Stimulated activated naive B cell treated with anti-CD40 and anti-IgM and Interleukin-4, amounts not matched to agents 10 μg/mL and 1 μg/mL and 100 μg/mL, for 72 hours (primary cell): ENCODE results near the gene VMO1.

ENCODE experiments used
- ATAC-seq, 2 donors: fragments of 150-1000 bp; cut with Tn5 transposase; replicated peaks; 2 replicates each; pipeline ENCODE4 v1.10.0; 2021; ENCODE audit warnings: moderate library complexity in 1 of 2
- DNase-seq: peaks from one replicate; pipeline ENCODE4 v3.0.0; 2021
- H3K27ac Mint-ChIP-seq: one replicate; pipeline ENCODE4 v1.8.0; 2022; ENCODE audit warnings: mild to moderate bottlenecking, mixed read lengths
- H3K27me3 Mint-ChIP-seq, 2 donors: one replicate each; pipeline ENCODE4 v1.8.0; 2022; ENCODE audit warnings: mixed read lengths in 2 of 2
- H3K36me3 Mint-ChIP-seq, 2 donors: one replicate each; pipeline ENCODE4 v1.8.0; 2022; ENCODE audit warnings: mixed read lengths in 2 of 2, mild to moderate bottlenecking in 1 of 2
- H3K4me1 Mint-ChIP-seq, 2 donors: one replicate each; pipeline ENCODE4 v1.8.0; 2022; ENCODE audit warnings: mixed read lengths in 2 of 2, mild to moderate bottlenecking in 1 of 2
- H3K4me3 Mint-ChIP-seq, 2 donors: one replicate each; pipeline ENCODE4 v1.8.0; 2022; ENCODE audit warnings: mild to moderate bottlenecking in 2 of 2, mixed read lengths in 2 of 2, moderate library complexity in 1 of 2
- H3K9me3 Mint-ChIP-seq, 2 donors: one replicate each; pipeline ENCODE4 v1.8.0; 2022; ENCODE audit warnings: mixed read lengths in 2 of 2, mild to moderate bottlenecking in 1 of 2

VMO1 gene

GRCh38 chr17:4810696-4811290, 24.6 kb upstream of the VMO1 start:
- DNase-seq: no peak
- Mint-ChIP-seq H3K4me3 (no peak overlapping the region), H3K36me3 (peaks cover 27 to 44% of the 10 kb centered on the region in 2 donors), H3K27me3 (no peaks in the 10 kb centered on the region), H3K9me3 (no peaks in the 10 kb centered on the region), H3K27ac (no peak overlapping the region), H3K4me1 (peaks cover 12 to 28% of the 10 kb centered on the region in 2 donors)
- no peak for ATAC-seq

DNA sequence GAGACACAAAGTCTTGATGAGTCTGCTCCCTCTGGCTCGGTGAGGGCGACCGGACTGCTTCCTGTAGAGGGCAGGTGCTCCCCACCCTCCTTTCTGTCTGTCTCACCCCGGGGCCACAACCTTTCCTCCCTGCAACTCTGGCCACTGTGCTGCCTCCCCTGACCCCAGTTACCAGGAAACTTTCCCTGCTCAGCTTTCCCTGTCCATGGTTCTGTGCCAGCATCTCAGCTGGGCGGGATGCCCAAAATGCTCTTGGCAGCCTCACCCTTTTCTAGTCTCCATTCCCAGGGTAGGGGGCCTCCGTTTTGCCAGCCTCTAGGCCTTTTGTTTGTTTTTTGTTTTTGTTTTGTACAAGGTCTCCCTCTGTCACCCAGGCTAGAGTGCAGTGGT, 22.2 kb upstream of the VMO1 start:
- no peaks in the 10 kb centered on the region for H3K9me3 Mint-ChIP-seq
- peak overlapping the region; percentile 81 to 83 for H3K4me3 Mint-ChIP-seq
- peaks cover 12 to 28% of the 10 kb centered on the region in 2 donors for H3K4me1 Mint-ChIP-seq
- DNase-seq: no peak
- no peak overlapping the region for H3K27ac Mint-ChIP-seq
- no peaks in the 10 kb centered on the region for H3K27me3 Mint-ChIP-seq
- H3K36me3 Mint-ChIP-seq: peaks cover 13 to 26% of the 10 kb centered on the region in 2 donors
- no peak for ATAC-seq

GRCh38 chr17:4807605-4808377, 21.6 kb upstream of the VMO1 start:
- Mint-ChIP-seq H3K4me3 (peak overlapping the region; percentile 81 to 83), H3K9me3 (no peaks in the 10 kb centered on the region), H3K27me3 (no peaks in the 10 kb centered on the region), H3K27ac (peak overlapping the region; percentile 86), H3K36me3 (peaks cover 13 to 26% of the 10 kb centered on the region in 2 donors), H3K4me1 (peaks cover 12 to 28% of the 10 kb centered on the region in 2 donors)
- no peak for ATAC-seq
- DNase-seq: no peak

GRCh38 chr17:4806777-4807604, 20.8 kb upstream of the VMO1 start, which contains the start of gene PLD2:
Gene PLD2 (plus strand): TSS chr17:4807152. CDS start chr17:4807773, 621 bp downstream.
- peak; percentile 80 for DNase-seq
- Mint-ChIP-seq H3K27ac (peak within 1 kb of the TSS; percentile 86), H3K36me3 (peaks cover 13 to 21% of the 10 kb centered on the region in 2 donors), H3K9me3 (no peaks in the 10 kb centered on the region), H3K4me3 (peak within 1 kb of the TSS; percentile 81 to 83), H3K27me3 (no peaks in the 10 kb centered on the region), H3K4me1 (peaks cover 12 to 28% of the 10 kb centered on the region in 2 donors)
- peak; percentile 97 to 98 for ATAC-seq

DNA sequence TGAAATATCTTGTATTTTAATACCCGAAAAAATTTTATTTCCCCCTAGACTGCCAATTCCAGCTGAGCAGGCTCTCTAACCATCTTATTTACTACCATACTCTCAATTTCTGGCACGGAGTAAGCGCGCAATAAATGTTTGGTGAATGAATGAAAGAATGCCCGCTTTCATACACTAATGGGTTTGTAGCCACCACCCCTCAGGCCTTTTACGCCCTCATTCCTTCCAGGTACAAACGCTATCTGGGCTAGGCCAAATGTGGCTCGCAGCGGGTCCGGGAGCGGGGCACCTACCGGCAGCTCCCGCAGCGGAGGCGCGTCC, 20.3 kb upstream of the VMO1 start:
- H3K36me3 Mint-ChIP-seq: peaks cover 13 to 19% of the 10 kb centered on the region in 2 donors
- no peaks in the 10 kb centered on the region for H3K27me3 Mint-ChIP-seq
- H3K4me1 Mint-ChIP-seq: peaks cover 12 to 29% of the 10 kb centered on the region in 2 donors
- no peak for ATAC-seq
- no peak for DNase-seq
- H3K4me3 Mint-ChIP-seq: peak overlapping the region; percentile 63 to 78
- peak overlapping the region; percentile 31 for H3K27ac Mint-ChIP-seq
- no peaks in the 10 kb centered on the region for H3K9me3 Mint-ChIP-seq

- Mint-ChIP-seq H3K4me1 (peaks cover 13 to 22% of the 10 kb centered on the region in 2 donors), H3K27me3 (no peaks in the 10 kb centered on the region), H3K27ac (peak within 1 kb of the TSS; percentile 68), H3K4me3 (no peak within 1 kb of the TSS), H3K9me3 (no peaks in the 10 kb centered on the region), H3K36me3 (peaks cover 18 to 20% of the 10 kb centered on the region in 2 donors)
- no peak for ATAC-seq
- DNase-seq: no peak
Measured at GRCh38 chr17:4802228-4802627, 16.1 kb upstream of the VMO1 start, which contains the start of gene C17orf114. Gene C17orf114 (minus strand): TSS chr17:4802328.

GRCh38 chr17:4800462-4801196, 14.5 kb upstream of the VMO1 start:
- ATAC-seq (peak; percentile 53 to 62), DNase-seq (no peak)
- Mint-ChIP-seq H3K27ac (peak overlapping the region; percentile 68), H3K36me3 (peaks cover 22 to 29% of the 10 kb centered on the region in 2 donors), H3K9me3 (no peaks in the 10 kb centered on the region), H3K27me3 (no peaks in the 10 kb centered on the region), H3K4me1 (peaks cover 16 to 37% of the 10 kb centered on the region in 2 donors), H3K4me3 (no peak overlapping the region)

- Mint-ChIP-seq H3K27ac (peak overlapping the region; percentile 100), H3K9me3 (no peaks in the 10 kb centered on the region), H3K4me3 (peak overlapping the region; percentile 96 to 100), H3K36me3 (peaks cover 22 to 29% of the 10 kb centered on the region in 2 donors), H3K4me1 (peaks cover 16 to 38% of the 10 kb centered on the region in 2 donors), H3K27me3 (peaks cover 6 to 11% of the 10 kb centered on the region in 2 donors)
- DNase-seq (no peak), ATAC-seq (peak in 1 of 2 donors; percentile 41)
Measured at GRCh38 chr17:4796552-4796920, 10.4 kb upstream of the VMO1 start.

DNA sequence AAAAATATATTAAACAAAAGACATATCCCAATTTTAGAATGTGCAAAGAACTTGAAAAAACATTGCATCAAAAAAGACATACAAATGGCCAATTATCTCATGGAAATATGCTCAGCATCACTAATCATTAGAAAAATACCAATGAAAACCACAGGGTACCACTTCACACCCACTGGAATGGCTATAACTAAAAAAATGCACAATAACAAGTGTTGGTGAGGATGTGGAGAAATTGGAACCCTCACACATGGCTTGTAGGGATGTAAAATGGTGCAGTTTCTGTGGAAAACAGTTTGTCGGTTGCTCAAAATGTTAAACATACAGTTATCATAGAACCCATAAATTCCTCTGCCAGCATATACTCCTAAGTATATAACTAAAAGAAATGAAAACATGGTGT, 9.0 kb upstream of the VMO1 start:
- Mint-ChIP-seq H3K36me3 (peaks cover 15 to 18% of the 10 kb centered on the region in 2 donors), H3K4me1 (peaks cover 9 to 36% of the 10 kb centered on the region in 2 donors), H3K4me3 (peak overlapping the region in 1 of 2 donors; percentile 96), H3K27me3 (peaks cover 6 to 11% of the 10 kb centered on the region in 2 donors), H3K27ac (peak overlapping the region; percentile 100), H3K9me3 (no peaks in the 10 kb centered on the region)
- ATAC-seq: no peak
- no peak for DNase-seq

- peaks cover 35 to 51% of the 10 kb centered on the region in 2 donors for H3K27me3 Mint-ChIP-seq
- H3K9me3 Mint-ChIP-seq: no peaks in the 10 kb centered on the region
- DNase-seq: no peak
- peaks cover 13 to 42% of the 10 kb centered on the region in 2 donors for H3K4me1 Mint-ChIP-seq
- ATAC-seq: no peak
- peak overlapping the region; percentile 88 for H3K27ac Mint-ChIP-seq
- peak overlapping the region; percentile 88 to 96 for H3K4me3 Mint-ChIP-seq
- no peaks in the 10 kb centered on the region for H3K36me3 Mint-ChIP-seq
Measured at GRCh38 chr17:4790705-4791088, 4.5 kb upstream of the VMO1 start.

- Mint-ChIP-seq H3K9me3 (no peaks in the 10 kb centered on the region), H3K36me3 (no peaks in the 10 kb centered on the region), H3K27me3 (peaks cover 40 to 57% of the 10 kb centered on the region in 2 donors), H3K27ac (peak overlapping the region; percentile 88), H3K4me1 (peaks cover 17 to 45% of the 10 kb centered on the region in 2 donors), H3K4me3 (peak overlapping the region; percentile 88 to 96)
- DNase-seq: peak; percentile 78
- peak; percentile 95 to 96 for ATAC-seq
Measured at GRCh38 chr17:4789951-4790704, 4.0 kb upstream of the VMO1 start.

DNA sequence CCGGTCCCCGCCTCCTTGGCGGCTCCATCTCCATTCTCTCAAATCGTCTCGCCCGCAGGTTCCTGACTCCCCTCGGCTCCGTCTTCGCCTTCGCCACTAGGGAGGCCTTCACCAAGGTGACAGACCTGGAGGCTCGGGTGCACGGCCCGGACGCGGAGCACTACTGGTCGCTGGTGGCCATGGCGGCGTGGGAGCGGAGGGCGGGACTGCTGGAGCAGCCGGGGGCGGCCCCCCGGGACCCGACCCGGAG, 3.5 kb upstream of the VMO1 start:
- peaks cover 40 to 57% of the 10 kb centered on the region in 2 donors for H3K27me3 Mint-ChIP-seq
- H3K9me3 Mint-ChIP-seq: no peaks in the 10 kb centered on the region
- H3K4me3 Mint-ChIP-seq: peak overlapping the region; percentile 88 to 96
- peaks cover 17 to 46% of the 10 kb centered on the region in 2 donors for H3K4me1 Mint-ChIP-seq
- H3K27ac Mint-ChIP-seq: peak overlapping the region; percentile 72
- H3K36me3 Mint-ChIP-seq: no peaks in the 10 kb centered on the region
- no peak for ATAC-seq
- DNase-seq: no peak
